Activated naive CD4-positive, alpha-beta T cell treated with anti-CD3 and anti-CD28 coated beads for 36 hours (primary cell): ENCODE measurements around the gene NUB1. TPM values are rescaled to one million over a fixed set of nuclear protein-coding genes. Genes with fewer than 3 reads are reported as not detected.
A peak's percentile ranks its signal among the peaks of the same experiment; 100 is the strongest.

ENCODE experiments used
- CTCF ChIA-PET: fragments of 350-600 bp; sonication (Branson Sonifier 250); formaldehyde crosslinking; loops from one replicate; lab custom pipeline; 2021; ENCODE audit warnings: antibody characterized with exemption; lab: Charles Lee
- DNase-seq: peaks from one replicate; pipeline ENCODE4 v3.0.0-alpha.2; 2020
- H3K27ac Mint-ChIP-seq: one replicate; pipeline ENCODE4 v1.8.0; 2021; ENCODE audit warnings: mild to moderate bottlenecking, mixed read lengths
- H3K27me3 Mint-ChIP-seq: one replicate; pipeline ENCODE4 v1.8.0; 2021; ENCODE audit warnings: low read depth, mixed read lengths
- H3K36me3 Mint-ChIP-seq: one replicate; pipeline ENCODE4 v1.8.0; 2021; ENCODE audit warnings: low read depth, mixed read lengths
- H3K4me1 Mint-ChIP-seq: one replicate; pipeline ENCODE4 v1.8.0; 2021; ENCODE audit warnings: low read depth, mixed read lengths
- H3K4me3 Mint-ChIP-seq: one replicate; pipeline ENCODE4 v1.8.0; 2021; ENCODE audit warnings: mild to moderate bottlenecking, moderate library complexity, mixed read lengths
- H3K9me3 Mint-ChIP-seq: one replicate; pipeline ENCODE4 v1.8.0; 2021; ENCODE audit warnings: mixed read lengths
- intact Hi-C: fragments of 100-400 bp; cut with micrococcal nuclease; formaldehyde crosslinking; loops from one replicate; pipeline ENCODE4 v1.15.1; 2023
- total RNA-seq, 2 experiments: library from RNA; stranded (reverse); gene quantifications; one replicate each; pipeline ENCODE4 v1.2.3, GENCODE V29; 2021

NUB1 gene
- total RNA-seq, 2 experiments from 2014 or later: 46.6 to 50.3 TPM

- Mint-ChIP-seq H3K4me1 (peaks cover 62% of the 10 kb centered on the region), H3K27me3 (no peaks in the 10 kb centered on the region), H3K27ac (no peak overlapping the region), H3K36me3 (peaks cover 17% of the 10 kb centered on the region), H3K4me3 (no peak overlapping the region), H3K9me3 (no peaks in the 10 kb centered on the region)
- DNase-seq: no peak
- CTCF ChIA-PET: interaction anchor here (11.9 kb wide), 1 partner anchor 29 kb away, joined by 208 read pairs; no protein-coding TSS in a partner anchor
- intact Hi-C loops: loop anchor here (10.0 kb wide), 1 partner anchor 732 kb away; no protein-coding TSS in a partner anchor
Observed at GRCh38 chr7:151347200-151347599, 5.6 kb downstream of the NUB1 start.

DNA sequence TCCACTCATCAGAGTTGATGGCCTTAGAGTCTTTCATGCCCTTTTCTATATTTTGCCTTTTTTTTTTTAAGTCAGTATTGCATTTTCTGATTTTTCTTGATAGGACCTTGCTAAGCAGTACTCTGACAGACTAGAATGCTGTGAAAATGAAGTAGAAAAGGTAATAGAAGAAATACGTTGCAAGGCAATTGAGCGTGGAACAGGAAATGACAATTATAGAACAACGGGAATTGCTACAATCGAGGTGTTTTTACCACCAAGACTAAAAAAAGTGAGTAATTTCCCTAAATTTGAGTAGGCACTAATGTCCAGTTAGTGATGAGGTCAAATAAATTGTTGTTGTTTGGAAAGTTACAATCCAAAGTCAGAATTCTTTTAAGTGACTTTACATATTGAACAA lies 7.4 kb downstream of the NUB1 start:
- CTCF ChIA-PET: interaction anchor here (11.9 kb wide), 1 partner anchor 31 kb away, joined by 208 read pairs; no protein-coding TSS in a partner anchor
- Mint-ChIP-seq H3K4me1 (peaks cover 58% of the 10 kb centered on the region), H3K9me3 (no peaks in the 10 kb centered on the region), H3K27ac (peak overlapping the region; percentile 98), H3K27me3 (no peaks in the 10 kb centered on the region), H3K4me3 (peak overlapping the region; percentile 78), H3K36me3 (peaks cover 17% of the 10 kb centered on the region)
- intact Hi-C loops: loop anchor here (10.0 kb wide), 1 partner anchor 734 kb away; no protein-coding TSS in a partner anchor
- no peak for DNase-seq

DNA sequence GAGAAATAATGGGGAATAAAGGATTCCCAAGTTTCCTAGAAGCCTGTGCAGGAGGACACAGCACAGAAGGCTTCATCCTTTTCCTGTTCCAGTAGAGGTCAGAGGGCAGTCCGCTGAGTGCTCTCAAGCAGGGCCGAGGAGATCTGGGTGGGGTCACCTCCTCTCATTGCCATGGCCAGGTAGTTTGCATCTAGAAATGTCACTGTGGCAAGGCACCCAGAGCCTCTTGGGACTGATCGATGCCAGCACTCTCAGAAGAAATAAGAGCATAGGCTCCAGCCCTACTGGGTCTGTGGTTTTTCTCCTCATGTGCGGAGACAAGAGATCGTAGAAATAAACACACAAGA lies 7.9 kb downstream of the NUB1 start:
- intact Hi-C loops: loop anchor here (10.0 kb wide), 1 partner anchor 735 kb away; no protein-coding TSS in a partner anchor

GRCh38 chr7:151351027-151351426 lies 9.4 kb downstream of the NUB1 start:
- Mint-ChIP-seq H3K27ac (peak overlapping the region; percentile 91), H3K4me1 (peaks cover 51% of the 10 kb centered on the region), H3K36me3 (peaks cover 23% of the 10 kb centered on the region), H3K4me3 (peak overlapping the region; percentile 17), H3K9me3 (no peaks in the 10 kb centered on the region), H3K27me3 (no peaks in the 10 kb centered on the region)
- DNase-seq: peak; percentile 70
- intact Hi-C loops: loop anchor here (2.0 to 10.0 kb wide), 8 partner anchors 74 to 1111 kb away; partner anchors contain the start of genes FASTK, PRKAG2 and TMUB1
- CTCF ChIA-PET: interaction anchor here (0.5 to 11.9 kb wide), 18 partner anchors 9 to 409 kb away, joined by 3 to 208 read pairs (median 8); partner anchors contain the start of gene NUB1

More for the DNA sequence above, 7.9 kb downstream of the NUB1 start:
- H3K27ac Mint-ChIP-seq: peak overlapping the region; percentile 98
- peaks cover 60% of the 10 kb centered on the region for H3K4me1 Mint-ChIP-seq
- H3K4me3 Mint-ChIP-seq: peak overlapping the region; percentile 78
- DNase-seq: no peak
- H3K36me3 Mint-ChIP-seq: peaks cover 18% of the 10 kb centered on the region
- H3K27me3 Mint-ChIP-seq: no peaks in the 10 kb centered on the region
- CTCF ChIA-PET: interaction anchor here (2.8 to 11.9 kb wide), 5 partner anchors 9 to 99 kb away, joined by 15 to 208 read pairs (median 38); partner anchors contain the start of gene NUB1
- no peaks in the 10 kb centered on the region for H3K9me3 Mint-ChIP-seq

GRCh38 chr7:151351967-151352366 lies 10.4 kb downstream of the NUB1 start:
- peaks cover 24% of the 10 kb centered on the region for H3K36me3 Mint-ChIP-seq

DNA sequence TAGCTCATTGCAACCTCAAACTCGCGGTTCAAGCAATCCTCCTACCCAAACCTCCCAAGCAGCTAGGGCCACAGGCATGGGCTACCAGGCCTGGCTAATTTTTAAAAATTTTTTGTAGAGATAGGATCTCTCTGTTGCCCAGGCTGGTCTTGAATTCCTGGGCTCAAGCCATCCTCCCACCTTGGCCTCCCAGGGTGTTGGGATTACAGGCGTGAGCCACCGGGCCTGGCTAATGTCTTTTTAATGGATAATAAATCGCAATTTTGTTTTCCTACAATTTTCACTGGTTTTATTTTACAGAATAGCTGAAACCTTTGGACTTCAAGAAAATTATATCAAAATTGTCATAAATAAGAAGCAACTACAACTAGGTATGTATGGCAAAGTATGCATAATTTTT lies 10.9 kb downstream of the NUB1 start:
- intact Hi-C loops: loop anchor here (5.0 to 10.0 kb wide), 6 partner anchors 270 to 1110 kb away; partner anchors contain the start of genes FASTK, PRKAG2 and TMUB1
- H3K36me3 Mint-ChIP-seq: peaks cover 24% of the 10 kb centered on the region
- H3K27ac Mint-ChIP-seq: peak overlapping the region; percentile 91
- H3K4me3 Mint-ChIP-seq: no peak overlapping the region
- H3K27me3 Mint-ChIP-seq: no peaks in the 10 kb centered on the region
- H3K4me1 Mint-ChIP-seq: peaks cover 41% of the 10 kb centered on the region
- H3K9me3 Mint-ChIP-seq: no peaks in the 10 kb centered on the region
- CTCF ChIA-PET: interaction anchor here (1.0 to 11.9 kb wide), 14 partner anchors 12 to 407 kb away, joined by 3 to 208 read pairs (median 12); partner anchors contain the start of genes CRYGN and NUB1
- no peak for DNase-seq

More at GRCh38 chr7:151351967-151352366, 10.4 kb downstream of the NUB1 start:
- Mint-ChIP-seq H3K27ac (peak overlapping the region; percentile 91), H3K27me3 (no peaks in the 10 kb centered on the region), H3K4me3 (peak overlapping the region; percentile 23), H3K4me1 (peaks cover 42% of the 10 kb centered on the region), H3K9me3 (no peaks in the 10 kb centered on the region)
- intact Hi-C loops: loop anchor here (2.0 to 10.0 kb wide), 8 partner anchors 75 to 1110 kb away; partner anchors contain the start of genes FASTK, PRKAG2 and TMUB1
- CTCF ChIA-PET: interaction anchor here (0.6 to 11.9 kb wide), 19 partner anchors 11 to 407 kb away, joined by 3 to 208 read pairs (median 6); partner anchors contain the start of genes CRYGN and NUB1
- peak; percentile 74 for DNase-seq

DNA sequence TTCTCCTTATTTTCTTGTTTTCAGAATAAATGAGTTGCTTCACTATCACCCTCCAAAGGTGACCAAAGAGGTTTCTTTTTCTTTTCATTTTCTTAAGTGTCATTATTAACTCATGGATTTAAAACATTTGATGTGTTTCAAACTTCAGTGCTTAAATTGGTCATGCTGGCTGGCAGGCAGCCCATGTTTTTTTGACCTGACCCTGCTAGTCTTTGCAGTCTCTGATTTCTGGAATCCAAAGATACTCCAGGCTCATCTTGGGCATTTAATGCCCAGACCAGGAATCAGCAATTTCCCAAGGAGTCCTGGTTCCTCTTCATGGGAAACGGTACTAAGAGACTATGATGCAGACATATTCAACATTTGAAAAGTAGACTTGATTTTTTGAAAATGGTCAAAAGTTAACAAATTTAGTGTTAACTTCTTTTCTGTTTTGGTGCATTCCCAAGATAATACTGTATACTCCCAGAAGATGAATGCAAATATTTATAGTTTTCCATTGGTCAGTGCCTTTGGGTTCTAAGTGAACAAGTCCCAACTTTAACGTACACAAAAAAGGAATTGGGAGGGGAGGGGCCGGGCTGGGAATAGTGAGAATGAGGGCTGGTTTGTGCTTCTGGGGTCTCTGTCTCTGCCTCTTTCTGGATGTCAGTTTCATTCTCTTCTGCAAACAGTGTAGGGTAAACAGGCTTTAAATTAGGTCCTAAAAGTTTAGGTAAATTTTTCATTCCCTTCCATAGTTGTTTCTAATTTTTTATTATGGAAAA lies 19.8 kb downstream of the NUB1 start:
- Mint-ChIP-seq H3K27ac (no peak overlapping the region), H3K36me3 (peaks cover 19% of the 10 kb centered on the region), H3K27me3 (no peaks in the 10 kb centered on the region), H3K4me1 (peaks cover 2% of the 10 kb centered on the region), H3K9me3 (no peaks in the 10 kb centered on the region), H3K4me3 (no peak overlapping the region)
- CTCF ChIA-PET: interaction anchor here (1.3 to 2.7 kb wide), 2 partner anchors 46 to 86 kb away, joined by 5 to 8 read pairs; no protein-coding TSS in a partner anchor
- no peak for DNase-seq
- intact Hi-C loops: no loop called here

DNA sequence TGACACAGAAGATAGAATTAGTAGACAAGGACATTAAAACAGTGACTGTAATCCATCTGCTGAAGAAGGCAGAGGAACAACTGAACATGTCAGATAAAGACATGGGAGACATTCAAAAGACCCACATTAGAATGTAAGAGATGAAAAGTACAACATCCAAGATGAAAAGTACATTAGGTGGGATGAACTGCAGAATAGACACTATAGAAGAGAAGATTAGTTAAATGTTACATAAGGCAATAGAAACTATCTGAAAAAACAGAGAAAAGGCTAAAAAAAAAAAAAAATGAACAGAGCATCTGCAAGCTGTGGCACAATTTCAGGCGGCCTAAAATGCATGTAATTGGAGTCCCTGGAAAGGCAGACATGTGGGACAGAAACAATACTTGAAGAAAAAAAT lies 21.6 kb downstream of the NUB1 start:
- Mint-ChIP-seq H3K27me3 (no peaks in the 10 kb centered on the region), H3K4me1 (peaks cover 5% of the 10 kb centered on the region), H3K36me3 (peaks cover 15% of the 10 kb centered on the region), H3K27ac (no peak overlapping the region), H3K9me3 (no peaks in the 10 kb centered on the region), H3K4me3 (no peak overlapping the region)
- no peak for DNase-seq
- CTCF ChIA-PET: interaction anchor here (0.6 to 2.7 kb wide), 5 partner anchors 8 to 120 kb away, joined by 3 to 8 read pairs (median 4); no protein-coding TSS in a partner anchor
- intact Hi-C loops: no loop called here

GRCh38 chr7:151366166-151366879 lies 24.7 kb downstream of the NUB1 start:
- peaks cover 17% of the 10 kb centered on the region for H3K36me3 Mint-ChIP-seq
- H3K9me3 Mint-ChIP-seq: no peaks in the 10 kb centered on the region
- H3K27me3 Mint-ChIP-seq: no peaks in the 10 kb centered on the region
- DNase-seq: no peak
- intact Hi-C loops: no loop called here
- no peak overlapping the region for H3K4me3 Mint-ChIP-seq
- CTCF ChIA-PET: interaction anchor here (0.7 to 8.2 kb wide), 11 partner anchors 9 to 83 kb away, joined by 3 to 198 read pairs (median 5); partner anchors contain the start of gene NUB1
- peaks cover 7% of the 10 kb centered on the region for H3K4me1 Mint-ChIP-seq
- H3K27ac Mint-ChIP-seq: no peak overlapping the region

DNA sequence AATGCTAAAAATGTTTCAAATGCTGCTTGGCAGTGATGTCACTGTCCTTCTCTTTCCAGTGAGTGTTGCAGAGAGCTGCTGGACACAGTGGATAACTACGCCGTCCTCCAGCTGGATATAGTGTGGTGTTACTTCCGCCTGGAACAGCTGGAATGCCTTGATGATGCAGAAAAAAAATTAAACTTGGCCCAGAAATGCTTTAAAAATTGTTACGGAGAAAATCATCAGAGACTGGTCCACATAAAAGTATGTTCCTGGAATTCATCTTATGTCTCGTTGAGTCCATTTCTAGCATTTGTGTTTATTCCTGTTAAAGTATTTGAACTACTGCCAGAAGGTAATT lies 25.2 kb downstream of the NUB1 start:
- H3K4me1 Mint-ChIP-seq: peaks cover 7% of the 10 kb centered on the region
- peaks cover 17% of the 10 kb centered on the region for H3K36me3 Mint-ChIP-seq
- H3K27me3 Mint-ChIP-seq: no peaks in the 10 kb centered on the region
- no peak for DNase-seq
- H3K27ac Mint-ChIP-seq: no peak overlapping the region
- H3K9me3 Mint-ChIP-seq: no peaks in the 10 kb centered on the region
- no peak overlapping the region for H3K4me3 Mint-ChIP-seq
- intact Hi-C loops: no loop called here
- CTCF ChIA-PET: interaction anchor here (0.7 to 8.2 kb wide), 9 partner anchors 10 to 83 kb away, joined by 3 to 198 read pairs (median 5); partner anchors contain the start of gene NUB1

GRCh38 chr7:151367284-151367683 lies 25.7 kb downstream of the NUB1 start:
- DNase-seq: no peak
- Mint-ChIP-seq H3K4me1 (peaks cover 7% of the 10 kb centered on the region), H3K36me3 (peaks cover 15% of the 10 kb centered on the region), H3K27me3 (no peaks in the 10 kb centered on the region), H3K9me3 (no peaks in the 10 kb centered on the region), H3K27ac (no peak overlapping the region), H3K4me3 (no peak overlapping the region)
- intact Hi-C loops: no loop called here
- CTCF ChIA-PET: interaction anchor here (0.7 to 8.2 kb wide), 7 partner anchors 14 to 82 kb away, joined by 3 to 198 read pairs (median 5); partner anchors contain the start of gene NUB1
